Activated B cell treated with CpG ODN at 0.5 μM for 24 hours (primary cell): ENCODE results near the gene RGS14. TPM values are rescaled to one million over a fixed set of nuclear protein-coding genes. Genes with fewer than 3 reads are reported as not detected.

Experiments used
- ATAC-seq: fragments of 200-7000 bp; cut with Tn5 transposase; one replicate; pipeline ENCODE4 v1.10.0; 2021; ENCODE audit warnings: low read depth, mild to moderate bottlenecking, moderate library complexity
- CTCF ChIA-PET: fragments of 350-600 bp; sonication (Branson Sonifier 250); formaldehyde crosslinking; loops from one replicate; lab custom pipeline; 2021; ENCODE audit warnings: antibody characterized with exemption; lab: Charles Lee
- POLR2A ChIA-PET: fragments of 350-600 bp; sonication (Branson Sonifier 250); formaldehyde crosslinking; loops from one replicate; lab custom pipeline; 2021; ENCODE audit warnings: antibody characterized with exemption; lab: Charles Lee
- DNase-seq: peaks from one replicate; pipeline ENCODE4 v3.0.0; 2022
- H3K27ac Mint-ChIP-seq: one replicate; pipeline ENCODE4 v1.8.0; 2020; ENCODE audit warnings: mixed read lengths
- H3K27me3 Mint-ChIP-seq: one replicate; pipeline ENCODE4 v1.8.0; 2021; ENCODE audit warnings: mixed read lengths
- H3K36me3 Mint-ChIP-seq: one replicate; pipeline ENCODE4 v1.8.0; 2021; ENCODE audit warnings: low read depth, mixed read lengths
- H3K4me1 Mint-ChIP-seq: one replicate; pipeline ENCODE4 v1.8.0; 2021; ENCODE audit warnings: mixed read lengths
- H3K4me3 Mint-ChIP-seq: one replicate; pipeline ENCODE4 v1.8.0; 2020; ENCODE audit warnings: mild to moderate bottlenecking, mixed read lengths
- H3K9me3 Mint-ChIP-seq: one replicate; pipeline ENCODE4 v1.8.0; 2020; ENCODE audit warnings: mixed read lengths
- intact Hi-C: fragments of 100-400 bp; cut with micrococcal nuclease; formaldehyde crosslinking; loops from one replicate; pipeline ENCODE4 v1.15.1; 2024
- total RNA-seq: library from RNA; stranded (reverse); gene quantifications from 2 replicates; pipeline ENCODE4 v1.2.3, GENCODE V29; 2022
- TF ChIP-seq, protein P1 (sequence below): fragments of 200-600 bp; IDR thresholded peaks from one replicate; pipeline ENCODE4 v1.8.0; 2022; ENCODE audit warnings: antibody characterized with exemption, mild to moderate bottlenecking

RGS14 gene
- total RNA-seq, 1 donor from 2014 or later, result 58.3 TPM

DNA sequence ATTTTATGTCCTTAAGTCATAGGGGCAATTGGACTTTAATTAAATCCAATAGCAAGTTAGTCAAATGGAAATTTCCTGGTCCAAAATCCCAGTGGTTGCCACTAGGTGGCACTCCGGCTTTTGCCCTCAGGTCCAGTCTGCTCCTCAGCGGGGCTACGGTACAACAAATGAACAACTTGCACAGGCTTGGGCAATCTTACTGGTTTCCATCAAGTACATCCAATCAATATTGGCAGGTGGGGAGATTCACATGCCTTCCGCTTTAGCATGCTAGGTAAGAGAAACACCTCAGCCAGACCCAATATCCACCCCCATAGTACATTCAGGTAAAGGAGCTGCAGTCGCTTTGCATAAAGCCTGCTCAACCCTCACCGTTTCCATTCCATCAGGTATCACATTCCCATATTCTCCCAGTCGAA lies 39.8 kb upstream of the RGS14 start:
- no peak overlapping the region for H3K4me3 Mint-ChIP-seq
- TF ChIP-seq, protein P1, sequence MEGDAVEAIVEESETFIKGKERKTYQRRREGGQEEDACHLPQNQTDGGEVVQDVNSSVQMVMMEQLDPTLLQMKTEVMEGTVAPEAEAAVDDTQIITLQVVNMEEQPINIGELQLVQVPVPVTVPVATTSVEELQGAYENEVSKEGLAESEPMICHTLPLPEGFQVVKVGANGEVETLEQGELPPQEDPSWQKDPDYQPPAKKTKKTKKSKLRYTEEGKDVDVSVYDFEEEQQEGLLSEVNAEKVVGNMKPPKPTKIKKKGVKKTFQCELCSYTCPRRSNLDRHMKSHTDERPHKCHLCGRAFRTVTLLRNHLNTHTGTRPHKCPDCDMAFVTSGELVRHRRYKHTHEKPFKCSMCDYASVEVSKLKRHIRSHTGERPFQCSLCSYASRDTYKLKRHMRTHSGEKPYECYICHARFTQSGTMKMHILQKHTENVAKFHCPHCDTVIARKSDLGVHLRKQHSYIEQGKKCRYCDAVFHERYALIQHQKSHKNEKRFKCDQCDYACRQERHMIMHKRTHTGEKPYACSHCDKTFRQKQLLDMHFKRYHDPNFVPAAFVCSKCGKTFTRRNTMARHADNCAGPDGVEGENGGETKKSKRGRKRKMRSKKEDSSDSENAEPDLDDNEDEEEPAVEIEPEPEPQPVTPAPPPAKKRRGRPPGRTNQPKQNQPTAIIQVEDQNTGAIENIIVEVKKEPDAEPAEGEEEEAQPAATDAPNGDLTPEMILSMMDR, result no peak
- CTCF ChIA-PET, result interaction anchor here (0.7 to 3.1 kb wide), 12 partner anchors 9 to 203 kb away, joined by 3 to 13 read pairs (median 4); partner anchors contain the start of gene LMAN2
- H3K27ac Mint-ChIP-seq, result no peak overlapping the region
- H3K4me1 Mint-ChIP-seq, result peaks cover 15% of the 10 kb centered on the region
- no peaks in the 10 kb centered on the region for H3K9me3 Mint-ChIP-seq
- intact Hi-C loops, result loop anchor here (1.0 to 2.0 kb wide), 5 partner anchors 19 to 183 kb away; no protein-coding TSS in a partner anchor
- DNase-seq (peak; percentile 48), ATAC-seq (peak; percentile 87)
- H3K36me3 Mint-ChIP-seq, result peaks cover 2% of the 10 kb centered on the region
- H3K27me3 Mint-ChIP-seq, result no peaks in the 10 kb centered on the region
- POLR2A ChIA-PET, result interaction anchor here (1.4 kb wide), 1 partner anchor 10 kb away, joined by 3 read pairs; no protein-coding TSS in a partner anchor

DNA sequence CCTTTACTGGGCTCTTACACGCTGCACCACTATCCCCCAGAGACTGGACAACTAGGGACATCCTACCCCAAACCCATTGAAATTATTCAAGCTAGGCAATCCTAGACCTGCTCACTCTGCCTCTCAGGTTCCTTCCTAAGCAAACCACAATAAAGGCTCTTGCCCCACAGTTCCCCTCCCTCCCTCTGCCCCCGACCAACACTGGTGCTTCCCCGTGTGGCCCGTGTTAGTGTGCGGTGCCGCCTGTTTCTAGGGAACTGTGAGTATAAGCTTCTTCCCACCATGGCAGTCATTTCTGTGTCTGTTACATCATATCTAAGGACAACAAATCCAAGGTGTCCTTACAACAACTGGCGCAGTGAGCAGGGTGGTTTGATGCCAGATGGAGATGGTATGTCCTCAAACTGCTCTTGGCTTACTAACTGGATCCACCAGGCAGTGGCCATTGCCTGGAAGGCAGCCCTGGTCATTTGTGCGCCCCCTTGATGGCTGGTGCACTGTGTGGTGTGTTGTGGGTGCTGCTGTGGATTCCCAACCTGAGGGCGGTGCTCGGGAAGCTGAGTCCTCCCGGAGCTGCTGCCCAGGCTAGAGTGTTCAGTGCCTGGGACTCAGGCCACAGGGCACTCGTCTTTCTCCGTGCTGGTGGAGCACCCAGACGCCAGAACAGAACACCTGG lies 37.7 kb upstream of the RGS14 start:
- ChIA-PET POLR2A (interaction anchor here (0.6 kb wide), 1 partner anchor 199 kb away, joined by 3 read pairs; no protein-coding TSS in a partner anchor), CTCF (interaction anchor here (1.0 to 3.1 kb wide), 4 partner anchors 11 to 206 kb away, joined by 3 to 13 read pairs (median 5); no protein-coding TSS in a partner anchor)
- Mint-ChIP-seq H3K4me3 (no peak overlapping the region), H3K36me3 (peaks cover 10% of the 10 kb centered on the region), H3K27me3 (no peaks in the 10 kb centered on the region), H3K27ac (no peak overlapping the region), H3K4me1 (peaks cover 13% of the 10 kb centered on the region), H3K9me3 (no peaks in the 10 kb centered on the region)
- DNase-seq (no peak), ATAC-seq (no peak)
- TF ChIP-seq, protein P1, result no peak
- intact Hi-C loops, result loop anchor here (2.0 kb wide), 3 partner anchors 17 to 181 kb away; no protein-coding TSS in a partner anchor

DNA sequence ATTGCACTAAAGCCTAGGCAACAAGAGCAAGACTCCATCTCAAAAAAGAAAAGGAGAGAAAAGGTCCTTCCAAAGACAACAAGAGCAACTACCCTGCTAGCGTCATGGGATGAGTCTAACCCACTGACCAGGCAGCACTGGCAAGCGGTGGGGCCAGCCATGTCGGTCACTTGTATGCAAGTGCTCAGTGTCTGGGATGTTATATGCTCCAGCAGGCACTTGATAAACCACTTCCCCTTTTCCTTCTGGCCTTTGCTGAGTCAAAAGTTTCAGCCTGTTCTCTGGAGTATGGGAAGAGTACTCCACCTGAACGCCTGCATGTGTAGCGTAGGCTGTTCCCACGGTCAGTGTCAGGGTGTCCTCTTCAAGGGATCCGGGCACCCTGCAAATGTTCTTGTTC lies 36.8 kb upstream of the RGS14 start:
- H3K36me3 Mint-ChIP-seq, result peaks cover 15% of the 10 kb centered on the region
- ATAC-seq (peak; percentile 25), DNase-seq (no peak)
- TF ChIP-seq, protein P1, result no peak
- ChIA-PET POLR2A (interaction anchor here (0.6 kb wide), 1 partner anchor 70 kb away, joined by 5 read pairs; no protein-coding TSS in a partner anchor), CTCF (no interaction called here)
- intact Hi-C loops, result no loop called here
- H3K4me1 Mint-ChIP-seq, result peaks cover 13% of the 10 kb centered on the region
- no peak overlapping the region for H3K4me3 Mint-ChIP-seq
- H3K27ac Mint-ChIP-seq, result no peak overlapping the region
- no peaks in the 10 kb centered on the region for H3K9me3 Mint-ChIP-seq
- no peaks in the 10 kb centered on the region for H3K27me3 Mint-ChIP-seq

DNA sequence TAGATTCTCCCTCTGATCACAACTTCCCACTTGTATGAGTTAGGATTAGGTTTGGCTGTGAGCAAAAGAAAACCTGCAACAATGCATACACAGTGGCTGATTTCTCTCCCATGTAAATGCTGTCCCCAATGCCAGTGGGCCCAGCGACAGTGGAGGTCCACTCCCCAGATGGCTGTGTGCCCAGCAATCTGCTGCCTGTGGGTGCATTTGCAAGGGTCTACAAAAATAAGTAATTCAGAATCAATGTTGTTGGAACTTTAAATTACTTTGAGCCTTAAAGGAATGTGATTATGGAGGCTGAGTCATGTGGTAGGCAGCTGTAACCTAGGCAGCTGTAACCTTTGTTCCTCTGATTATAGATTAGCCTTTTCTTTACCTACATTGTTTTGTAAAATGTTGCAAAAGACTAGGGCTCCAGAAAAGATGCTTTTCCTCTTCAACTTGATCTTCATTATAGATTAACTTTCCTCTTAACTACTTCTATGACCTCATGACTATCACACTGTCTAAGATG lies 31.8 kb upstream of the RGS14 start:
- DNase-seq (no peak), ATAC-seq (no peak)
- Mint-ChIP-seq H3K27ac (no peak overlapping the region), H3K4me1 (peaks cover 18% of the 10 kb centered on the region), H3K9me3 (no peaks in the 10 kb centered on the region), H3K4me3 (no peak overlapping the region), H3K27me3 (no peaks in the 10 kb centered on the region), H3K36me3 (peaks cover 36% of the 10 kb centered on the region)
- intact Hi-C loops, result no loop called here
- TF ChIP-seq, protein P1, result no peak
- ChIA-PET CTCF (interaction anchor here (1.8 kb wide), 1 partner anchor 17 kb away, joined by 6 read pairs; no protein-coding TSS in a partner anchor), POLR2A (no interaction called here)
